Dedifferentiated amniotic fluid mesenchymal stem cell (primary cell): ENCODE results near the gene NADSYN1.

Experiments
- DNase-seq: peaks from one replicate; pipeline ENCODE4 v3.0.0-alpha.2; 2016; ENCODE audit errors: extremely low spot score

The NADSYN1 gene

DNA sequence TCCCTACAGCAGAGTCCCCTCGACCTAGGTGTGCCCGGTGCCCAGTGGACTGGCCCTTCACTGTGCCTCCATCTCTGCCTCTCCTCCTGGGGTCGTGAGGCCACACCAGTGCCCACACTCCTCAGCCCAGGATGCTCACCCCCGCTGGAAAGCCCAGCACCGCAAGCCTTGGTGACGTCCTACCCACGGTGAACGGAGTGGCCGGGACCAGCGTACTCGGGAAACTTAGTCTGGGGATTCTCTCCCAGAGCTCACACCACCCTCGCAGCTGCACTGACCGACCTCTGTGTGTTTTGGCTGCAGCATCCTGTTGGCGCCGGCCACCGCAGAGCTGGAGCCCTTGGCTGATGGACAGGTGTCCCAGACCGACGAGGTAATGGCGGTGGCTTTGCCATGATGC lies 38.5 kb downstream of the NADSYN1 start:
- no peak for DNase-seq

DNA sequence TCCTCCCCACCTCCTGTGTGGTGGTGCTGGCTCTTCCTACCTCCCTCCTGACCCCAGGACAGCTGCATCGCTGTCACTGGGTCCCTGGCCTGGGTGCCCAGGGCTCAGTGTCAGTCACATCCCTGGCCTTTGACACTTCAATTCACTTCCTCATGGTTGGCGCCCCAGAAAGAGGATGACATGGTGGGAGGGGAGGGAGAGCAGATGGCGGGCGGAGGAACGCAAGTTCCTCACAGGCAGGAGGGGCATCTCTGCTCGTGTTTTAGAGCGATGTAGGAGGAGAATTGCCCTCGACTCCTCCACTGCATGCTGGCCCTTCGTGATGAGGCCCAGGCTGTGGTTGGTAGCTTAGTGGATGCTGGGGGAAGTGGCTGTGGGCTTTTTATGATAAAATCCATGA lies 38.9 kb downstream of the NADSYN1 start:
- no peak for DNase-seq

GRCh38 chr11:71495286-71496230 lies 42.6 kb downstream of the NADSYN1 start:
- DNase-seq, result no peak

- DNase-seq, result no peak
These were observed 43.4 kb downstream of the NADSYN1 start for GRCh38 chr11:71496421-71496820.

GRCh38 chr11:71498091-71498490 lies 45.1 kb downstream of the NADSYN1 start:
- no peak for DNase-seq

DNA sequence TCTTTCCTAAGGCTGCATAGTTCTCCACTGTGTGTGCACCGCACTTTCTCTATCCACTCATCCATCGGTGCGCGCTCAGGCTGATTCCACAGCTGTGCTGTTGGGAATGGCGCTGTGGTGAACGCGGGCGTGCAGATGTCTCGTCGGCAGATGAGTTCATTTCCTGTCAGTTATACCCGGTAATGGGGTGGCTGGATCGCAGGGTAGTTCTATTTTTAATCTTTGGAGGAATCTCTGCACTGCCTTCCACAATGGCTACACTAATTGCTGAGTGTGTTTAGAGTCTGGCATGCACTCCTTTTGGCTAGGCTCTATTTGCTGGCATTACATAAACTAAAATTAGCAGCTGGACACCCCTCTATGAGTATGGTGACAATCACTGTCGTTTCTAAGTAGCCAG lies 46.1 kb downstream of the NADSYN1 start:
- DNase-seq, result no peak

DNA sequence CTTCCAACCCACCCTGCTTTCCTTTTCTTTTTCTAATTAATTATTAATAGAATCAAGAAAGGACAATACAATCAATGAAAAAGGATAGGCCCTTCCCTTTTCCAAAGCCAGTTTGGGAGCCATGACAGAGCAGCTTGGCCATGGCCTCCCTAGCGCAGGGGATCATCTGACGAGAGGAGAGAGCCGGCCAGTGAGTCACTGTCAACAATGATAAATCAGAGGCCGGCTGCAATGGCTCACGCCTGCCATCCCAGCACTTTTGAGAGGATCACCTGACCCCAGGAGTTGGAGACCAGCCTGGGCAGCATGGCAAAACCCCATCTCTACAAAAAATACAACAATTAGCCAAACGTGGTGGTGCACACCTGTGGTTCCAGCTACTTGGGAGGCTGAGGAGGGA lies 46.5 kb downstream of the NADSYN1 start:
- DNase-seq, result no peak

DNA sequence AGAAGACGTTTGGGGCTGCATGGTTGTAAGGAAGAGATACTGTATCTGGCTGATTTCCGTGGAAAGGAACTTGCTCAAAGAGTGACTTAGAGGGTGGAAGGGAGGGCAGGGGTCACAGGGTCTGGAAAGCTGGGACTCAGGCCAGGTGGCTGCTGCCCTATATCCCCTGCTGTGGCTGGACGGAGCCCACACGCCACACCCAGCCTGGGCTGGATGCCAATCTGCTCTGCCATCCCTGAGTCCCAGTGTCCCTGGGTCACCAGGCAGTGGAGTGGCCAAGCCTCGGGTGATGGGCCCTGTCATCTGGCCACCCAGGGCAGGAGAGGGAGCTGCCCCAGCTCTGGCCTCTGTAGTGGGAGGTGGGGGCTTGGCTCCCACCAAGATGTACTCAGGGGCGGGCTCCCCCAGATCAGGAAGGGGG lies 47.6 kb downstream of the NADSYN1 start:
- no peak for DNase-seq

DNA sequence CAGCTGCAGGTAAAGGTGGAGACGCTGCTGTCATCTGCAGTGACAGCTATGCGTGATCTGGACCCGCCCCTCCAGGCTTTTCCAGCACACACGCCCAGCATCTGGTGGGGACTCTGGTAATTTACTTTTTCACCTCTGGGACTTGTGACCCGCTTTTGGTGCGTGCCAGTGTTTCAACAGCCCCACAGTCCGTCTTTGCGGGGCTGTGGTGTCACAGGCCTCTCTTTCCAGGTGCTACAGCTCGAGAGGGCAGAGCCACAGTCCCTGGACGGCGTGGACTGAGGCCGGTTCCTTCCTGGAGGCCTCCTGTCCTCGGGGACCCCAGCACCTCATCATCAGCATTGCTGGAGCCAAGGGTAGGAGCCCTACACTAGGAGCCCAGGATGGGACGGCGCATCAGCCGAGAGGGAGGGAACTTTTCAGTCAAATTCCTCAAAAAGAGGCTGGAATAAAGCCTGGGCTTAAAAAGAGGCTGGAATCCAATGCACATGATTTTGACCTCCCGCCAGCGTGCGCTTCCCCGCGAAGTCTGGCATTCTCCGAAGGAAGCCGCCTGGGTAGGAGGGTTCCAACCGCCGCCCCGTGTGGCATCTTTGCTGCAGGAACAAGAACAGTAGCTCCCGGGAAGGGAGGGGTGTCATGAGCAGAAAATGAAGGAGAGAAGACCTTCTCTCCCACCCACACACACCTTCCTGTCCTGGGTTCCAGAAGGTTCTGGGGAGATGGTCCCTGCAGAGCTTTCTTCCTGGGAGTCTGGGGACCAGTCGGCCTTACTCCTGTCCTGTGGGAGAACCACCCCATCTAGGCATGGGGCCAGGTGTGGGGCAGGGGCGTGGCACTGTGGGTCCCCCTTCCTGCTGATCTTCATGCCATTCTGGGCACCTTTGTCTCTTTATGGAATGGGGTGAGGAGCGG lies 48.3 kb downstream of the NADSYN1 start:
- no peak for DNase-seq

DNA sequence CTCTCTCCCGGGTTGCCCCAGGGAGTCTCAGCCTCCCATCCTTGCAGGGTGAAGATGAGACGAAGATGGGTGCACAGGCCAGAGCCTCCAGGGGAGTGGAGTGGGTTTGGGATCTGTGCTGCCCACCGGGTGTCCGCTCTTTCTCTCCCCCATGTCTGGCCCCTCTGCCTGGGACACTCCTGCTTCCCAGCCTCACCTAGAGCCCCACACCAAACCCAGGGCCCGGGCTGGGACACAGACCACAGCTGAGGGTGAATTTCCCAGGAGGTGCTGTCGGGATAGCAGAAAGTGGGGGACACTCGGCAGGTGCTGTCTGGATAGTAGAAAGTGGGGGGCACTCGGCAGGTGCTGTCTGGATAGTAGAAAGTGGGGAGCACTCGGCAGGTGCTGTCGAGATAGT lies 49.0 kb downstream of the NADSYN1 start:
- no peak for DNase-seq

- no peak for DNase-seq
These were observed 50.0 kb downstream of the NADSYN1 start for GRCh38 chr11:71502871-71503435.

- no peak for DNase-seq
These were observed 51.5 kb downstream of the NADSYN1 start for GRCh38 chr11:71504531-71504930.

DNA sequence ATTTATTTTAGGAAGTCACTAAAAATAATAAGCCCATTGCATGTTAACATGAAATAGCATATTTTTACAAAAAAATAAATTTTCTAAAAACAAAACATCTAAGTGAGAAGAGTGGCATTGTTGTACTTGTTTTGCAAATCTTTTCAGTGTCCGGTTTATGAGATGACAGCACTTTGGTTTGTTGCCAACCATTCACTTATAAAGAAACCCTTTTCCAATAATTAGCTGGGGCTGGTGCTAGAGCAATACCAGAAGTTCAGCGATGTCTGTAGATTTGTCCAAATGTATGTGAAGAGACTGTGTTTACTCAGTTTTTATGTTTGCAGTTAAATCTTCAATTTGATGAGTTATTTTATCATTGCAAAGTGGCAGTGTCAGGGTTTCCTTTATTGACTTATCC lies 52.0 kb downstream of the NADSYN1 start:
- no peak for DNase-seq

- DNase-seq, result no peak
These were observed 52.8 kb downstream of the NADSYN1 start for GRCh38 chr11:71505781-71506180.

GRCh38 chr11:71507102-71507501 lies 54.1 kb downstream of the NADSYN1 start:
- no peak for DNase-seq

DNA sequence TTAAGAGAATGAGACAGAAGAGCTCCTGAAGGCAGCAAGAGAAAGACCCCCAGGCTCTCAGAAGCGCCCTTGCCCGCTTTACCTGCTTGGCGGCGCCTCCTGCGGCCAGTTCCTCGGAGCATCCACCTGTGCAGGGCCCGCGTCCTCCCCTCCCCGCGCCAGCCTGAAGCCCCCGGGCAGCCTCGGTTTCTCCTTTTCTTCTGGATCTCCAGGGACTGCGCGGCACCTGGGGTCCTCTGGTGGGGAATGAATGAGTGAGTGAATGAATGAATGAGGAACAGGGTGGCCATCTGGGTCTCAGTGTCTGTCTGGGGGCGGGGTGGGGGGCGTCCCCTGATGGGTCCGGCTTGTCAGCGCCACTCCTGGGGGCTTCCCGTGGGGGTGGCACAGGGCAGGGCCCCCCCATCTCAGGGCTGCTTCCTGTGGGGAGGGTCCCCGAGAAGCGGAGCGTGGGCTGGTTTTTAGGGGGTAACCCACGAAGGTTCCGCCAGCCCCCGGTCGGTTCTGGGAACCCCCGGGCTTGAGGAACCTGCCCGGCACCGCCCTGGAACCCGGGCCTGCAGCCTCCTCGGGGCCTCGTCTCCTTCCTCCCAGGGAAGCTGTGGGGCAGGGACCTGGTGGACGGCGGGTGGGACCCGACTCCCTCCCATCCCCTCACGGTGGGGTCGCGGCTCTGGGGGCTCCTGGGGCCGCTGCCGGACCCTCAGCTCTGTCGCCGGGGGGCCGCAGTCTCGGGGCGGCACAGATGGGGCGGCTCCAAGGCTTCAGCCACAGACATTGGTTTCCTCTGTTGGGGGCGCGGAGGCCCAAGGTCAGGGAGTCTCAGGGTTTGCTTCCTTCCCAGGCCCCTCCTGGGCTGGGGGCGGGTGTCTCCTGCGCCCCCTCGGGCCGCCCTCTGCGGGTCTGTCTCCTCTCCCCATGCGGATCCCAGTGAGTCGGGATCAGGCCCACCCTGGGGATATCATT lies 65.8 kb downstream of the NADSYN1 start:
- no peak for DNase-seq

DNA sequence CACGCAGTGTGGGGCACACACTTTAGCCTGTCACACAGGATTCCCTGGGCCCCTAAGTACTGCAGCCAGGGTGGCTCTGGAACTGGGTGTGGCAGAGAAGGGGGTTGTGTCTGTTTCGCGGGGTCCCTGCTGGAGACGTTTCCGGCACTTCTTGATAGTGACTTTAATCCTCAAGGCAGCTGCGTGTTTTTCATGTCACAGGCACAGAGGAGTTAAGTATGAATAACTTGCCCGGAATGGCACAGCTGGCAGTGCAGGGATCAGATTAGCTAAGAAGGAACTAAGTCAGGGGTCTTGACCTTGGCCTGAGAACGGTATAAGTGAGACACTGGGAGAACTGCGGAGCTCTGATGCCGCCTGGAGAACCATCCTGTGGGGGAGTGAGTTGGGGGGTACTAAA lies 66.5 kb downstream of the NADSYN1 start:
- DNase-seq, result no peak

GRCh38 chr11:71525188-71525937 lies 72.4 kb downstream of the NADSYN1 start:
- DNase-seq, result no peak

- no peak for DNase-seq
These were observed 73.0 kb downstream of the NADSYN1 start for GRCh38 chr11:71525938-71526495.
